ENCODE data around the gene CCDC30.

CCDC30 gene

GRCh38 chr1:42557230-42557851, 94.3 kb downstream of the CCDC30 start:
- Histone ChIP-seq H3K4me3 (ENCODE audit: low read depth, low read length) (no peak overlapping the region), H3K27me3 (replicated peaks) (no peaks in the 10 kb centered on the region), H3K36me3 (replicated peaks) (no peaks in the 10 kb centered on the region), H3K27ac (no peak overlapping the region)
- in situ Hi-C loops (cut with HindIII; ENCODE audit: low pct_ligation_motif_present, low sequenced_read_pairs): no loop called here
- DNase-seq: no peak
- TF ChIP-seq CTCF (IDR thresholded peaks at IDR 0.05; ENCODE audit: low read depth, low read length, missing control alignments): no peak

GRCh38 chr1:42567038-42567437, 104.0 kb downstream of the CCDC30 start:
- Histone ChIP-seq H3K27ac (no peak overlapping the region), H3K27me3 (replicated peaks) (no peaks in the 10 kb centered on the region), H3K4me3 (ENCODE audit: low read depth, low read length) (no peak overlapping the region), H3K36me3 (replicated peaks) (no peaks in the 10 kb centered on the region)
- in situ Hi-C loops (cut with HindIII; ENCODE audit: low pct_ligation_motif_present, low sequenced_read_pairs): no loop called here
- no peak for TF ChIP-seq CTCF (IDR thresholded peaks at IDR 0.05; ENCODE audit: low read depth, low read length, missing control alignments)
- DNase-seq: no peak

- in situ Hi-C loops (cut with HindIII; ENCODE audit: low pct_ligation_motif_present, low sequenced_read_pairs): no loop called here
- no peak overlapping the region for H3K27ac ChIP-seq
- H3K27me3 ChIP-seq (replicated peaks): no peaks in the 10 kb centered on the region
- no peak for TF ChIP-seq CTCF (IDR thresholded peaks at IDR 0.05; ENCODE audit: low read depth, low read length, missing control alignments)
- no peak for DNase-seq
- no peaks in the 10 kb centered on the region for H3K36me3 ChIP-seq (replicated peaks)
- no peak overlapping the region for H3K4me3 ChIP-seq (ENCODE audit: low read depth, low read length)
Observed at GRCh38 chr1:42576935-42577334, 113.8 kb downstream of the CCDC30 start.

GRCh38 chr1:42586016-42586415, 122.9 kb downstream of the CCDC30 start:
- no peaks in the 10 kb centered on the region for H3K27me3 ChIP-seq (replicated peaks)
- H3K4me3 ChIP-seq (ENCODE audit: low read depth, low read length): no peak overlapping the region
- DNase-seq: no peak
- H3K27ac ChIP-seq: no peak overlapping the region
- TF ChIP-seq CTCF (IDR thresholded peaks at IDR 0.05; ENCODE audit: low read depth, low read length, missing control alignments): no peak
- in situ Hi-C loops (cut with HindIII; ENCODE audit: low pct_ligation_motif_present, low sequenced_read_pairs): no loop called here
- H3K36me3 ChIP-seq (replicated peaks): no peaks in the 10 kb centered on the region

- Histone ChIP-seq H3K27me3 (replicated peaks) (no peaks in the 10 kb centered on the region), H3K4me3 (ENCODE audit: low read depth, low read length) (no peak overlapping the region), H3K27ac (no peak overlapping the region), H3K36me3 (replicated peaks) (no peaks in the 10 kb centered on the region)
- TF ChIP-seq CTCF (IDR thresholded peaks at IDR 0.05; ENCODE audit: low read depth, low read length, missing control alignments): no peak
- DNase-seq: no peak
- in situ Hi-C loops (cut with HindIII; ENCODE audit: low pct_ligation_motif_present, low sequenced_read_pairs): no loop called here
Observed at GRCh38 chr1:42587753-42588152, 124.7 kb downstream of the CCDC30 start.

GRCh38 chr1:42592811-42593210, 129.7 kb downstream of the CCDC30 start:
- TF ChIP-seq CTCF (IDR thresholded peaks at IDR 0.05; ENCODE audit: low read depth, low read length, missing control alignments): no peak
- DNase-seq: no peak
- H3K27me3 ChIP-seq (replicated peaks): no peaks in the 10 kb centered on the region
- no peak overlapping the region for H3K27ac ChIP-seq
- in situ Hi-C loops (cut with HindIII; ENCODE audit: low pct_ligation_motif_present, low sequenced_read_pairs): no loop called here
- no peak overlapping the region for H3K4me3 ChIP-seq (ENCODE audit: low read depth, low read length)
- no peaks in the 10 kb centered on the region for H3K36me3 ChIP-seq (replicated peaks)

Data from brain microvascular endothelial cell (primary cell).